Type B pancreatic cell (in vitro differentiated cells): Measurements from ENCODE around the gene PRMT1. TPM values are rescaled to one million over a fixed set of nuclear protein-coding genes. Genes with fewer than 3 reads are reported as not detected.

Experiments
- DNase-seq: peaks from one replicate; pipeline ENCODE4 v3.0.0; 2021; ENCODE audit warnings: mixed read lengths; ENCODE audit not compliant: unreplicated experiment; ENCODE audit errors: extremely low spot score
- H3K27ac Mint-ChIP-seq: 2 replicates; pipeline ENCODE4 v1.8.0; 2021; ENCODE audit warnings: mild to moderate bottlenecking, mixed read lengths
- H3K27me3 Mint-ChIP-seq: 2 replicates; pipeline ENCODE4 v1.8.0; 2021; ENCODE audit warnings: mixed read lengths
- H3K36me3 Mint-ChIP-seq: 2 replicates; pipeline ENCODE4 v1.8.0; 2021; ENCODE audit warnings: mixed read lengths
- H3K4me1 Mint-ChIP-seq: one replicate; pipeline ENCODE4 v1.8.0; 2021; ENCODE audit warnings: mixed read lengths; ENCODE audit not compliant: unreplicated experiment
- H3K4me3 Mint-ChIP-seq: 2 replicates; pipeline ENCODE4 v1.8.0; 2021; ENCODE audit warnings: mild to moderate bottlenecking, mixed read lengths
- H3K9me3 Mint-ChIP-seq: 2 replicates; pipeline ENCODE4 v1.8.0; 2021; ENCODE audit warnings: mixed read lengths
- CTCF ChIP-seq: fragments of 200-600 bp; sonication (generic); conservative IDR thresholded peaks from 2 replicates; pipeline ENCODE4 v1.5.0; 2021; ENCODE audit warnings: antibody characterized with exemption, mild to moderate bottlenecking
- total RNA-seq: library from RNA; stranded (reverse); gene quantifications from 2 replicates; pipeline ENCODE4 v1.2.1, GENCODE V29; 2021; ENCODE audit warnings: low replicate concordance

Gene PRMT1
- total RNA-seq, 1 donor from 2014 or later = 195 TPM

DNA sequence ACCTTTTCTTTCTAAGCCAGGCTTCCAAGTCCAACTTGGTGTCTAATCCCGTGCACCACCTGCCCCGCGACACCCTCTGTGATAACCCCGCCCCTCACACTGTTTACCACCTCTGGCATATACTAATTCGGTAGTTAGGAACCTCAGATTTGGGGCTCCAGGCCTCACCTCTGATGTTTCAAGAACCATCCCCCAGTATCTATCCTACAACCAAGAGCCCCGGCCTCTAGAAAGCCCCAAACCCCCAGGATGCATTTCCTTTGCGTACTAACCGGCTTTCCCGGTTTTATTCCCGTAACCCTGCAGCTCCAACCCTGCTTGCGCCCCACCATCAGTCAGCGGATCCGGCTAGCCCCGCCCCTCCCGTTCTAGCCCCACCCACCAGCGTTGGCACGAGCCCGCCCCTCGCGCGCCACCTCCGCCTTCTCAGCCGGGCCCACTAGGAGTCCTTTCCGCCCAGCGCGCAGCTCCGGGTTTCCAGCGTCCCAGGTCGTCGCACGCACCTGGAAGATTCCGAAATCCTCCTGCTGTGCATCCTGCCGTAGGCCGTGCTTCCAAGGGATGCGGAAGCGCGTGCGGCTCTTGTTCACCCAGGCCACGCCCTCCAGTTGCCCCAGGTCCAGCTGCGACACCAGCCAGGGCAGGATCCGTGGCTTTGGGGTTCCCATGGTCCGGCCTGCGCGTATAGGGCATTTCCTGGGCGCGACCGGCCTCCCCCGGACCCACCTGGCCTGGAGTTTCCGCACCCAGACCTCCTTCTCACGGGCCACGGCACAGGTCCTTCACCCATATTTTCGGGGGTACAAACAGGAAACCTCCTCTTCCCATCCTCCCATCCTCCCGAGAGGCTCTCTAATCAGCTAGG is 12.7 kb upstream of the PRMT1 start:
- H3K4me1 Mint-ChIP-seq = peaks cover 22% of the 10 kb centered on the region
- peak overlapping the region; percentile 97 for H3K27ac Mint-ChIP-seq
- peaks cover 6% of the 10 kb centered on the region for H3K36me3 Mint-ChIP-seq
- H3K4me3 Mint-ChIP-seq = peak overlapping the region; percentile 99
- H3K9me3 Mint-ChIP-seq = no peaks in the 10 kb centered on the region
- no peaks in the 10 kb centered on the region for H3K27me3 Mint-ChIP-seq
- DNase-seq = peak; percentile 88
- peak; percentile 53 for TF ChIP-seq CTCF

DNA sequence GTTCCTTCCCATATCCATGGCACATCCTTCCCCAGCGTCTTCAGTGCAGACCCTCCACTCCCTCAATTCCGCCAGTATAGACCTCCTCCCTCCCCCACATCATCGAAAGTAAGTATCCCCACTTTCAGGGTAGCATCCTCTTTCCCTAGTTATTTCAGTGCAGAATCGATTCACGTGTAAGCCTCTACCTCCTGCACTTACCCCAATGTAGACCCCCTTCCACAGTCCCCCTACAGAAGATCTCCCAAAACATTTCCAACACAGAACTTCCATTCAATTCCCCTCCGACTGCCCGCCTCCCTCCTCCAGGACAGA is 12.1 kb upstream of the PRMT1 start:
- no peak for DNase-seq
- H3K36me3 Mint-ChIP-seq = peaks cover 9% of the 10 kb centered on the region
- TF ChIP-seq CTCF = no peak
- H3K9me3 Mint-ChIP-seq = no peaks in the 10 kb centered on the region
- peak overlapping the region; percentile 97 for H3K27ac Mint-ChIP-seq
- peak overlapping the region; percentile 99 for H3K4me3 Mint-ChIP-seq
- peaks cover 22% of the 10 kb centered on the region for H3K4me1 Mint-ChIP-seq
- H3K27me3 Mint-ChIP-seq = no peaks in the 10 kb centered on the region

GRCh38 chr19:49665351-49666119 is 11.5 kb upstream of the PRMT1 start, which contains the start of the genes BCL2L12 and IRF3:
Gene BCL2L12 (plus strand): TSS chr19:49665933. CDS start chr19:49666693, 760 bp downstream.
Gene IRF3 (minus strand): TSS chr19:49665857. CDS start chr19:49664838, 1,019 bp downstream.
- Mint-ChIP-seq H3K27me3 (no peaks in the 10 kb centered on the region), H3K4me3 (peak within 1 kb of the TSS; percentile 99)

DNA sequence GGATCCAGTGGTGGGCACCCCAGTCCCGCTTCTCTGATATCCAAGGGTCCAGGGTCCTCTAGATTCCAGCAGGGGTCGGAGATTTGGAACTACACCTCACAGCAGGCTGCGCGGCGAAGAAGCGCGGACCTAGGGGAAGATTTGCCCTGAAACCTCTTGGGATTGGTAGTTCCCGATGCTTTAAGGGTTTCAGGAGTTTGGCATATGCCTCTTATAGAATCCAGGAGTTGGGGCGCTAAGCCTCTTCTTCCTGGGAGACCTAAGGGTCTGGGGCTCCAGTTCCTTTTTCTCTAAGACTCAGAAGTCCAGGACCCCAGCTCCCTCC is 11.0 kb upstream of the PRMT1 start:
- no peak for DNase-seq
- Mint-ChIP-seq H3K36me3 (peaks cover 4% of the 10 kb centered on the region), H3K9me3 (no peaks in the 10 kb centered on the region), H3K4me3 (peak overlapping the region; percentile 99), H3K27ac (peak overlapping the region; percentile 97), H3K4me1 (peaks cover 22% of the 10 kb centered on the region), H3K27me3 (no peaks in the 10 kb centered on the region)
- peak; percentile 51 for TF ChIP-seq CTCF

More at GRCh38 chr19:49665351-49666119, 11.5 kb upstream of the PRMT1 start, which contains the start of the genes BCL2L12 and IRF3:
- Mint-ChIP-seq H3K9me3 (no peaks in the 10 kb centered on the region), H3K27ac (peak within 1 kb of the TSS; percentile 97), H3K4me1 (peaks cover 22% of the 10 kb centered on the region), H3K36me3 (peaks cover 4% of the 10 kb centered on the region)
- DNase-seq = peak; percentile 97
- no peak for TF ChIP-seq CTCF

DNA sequence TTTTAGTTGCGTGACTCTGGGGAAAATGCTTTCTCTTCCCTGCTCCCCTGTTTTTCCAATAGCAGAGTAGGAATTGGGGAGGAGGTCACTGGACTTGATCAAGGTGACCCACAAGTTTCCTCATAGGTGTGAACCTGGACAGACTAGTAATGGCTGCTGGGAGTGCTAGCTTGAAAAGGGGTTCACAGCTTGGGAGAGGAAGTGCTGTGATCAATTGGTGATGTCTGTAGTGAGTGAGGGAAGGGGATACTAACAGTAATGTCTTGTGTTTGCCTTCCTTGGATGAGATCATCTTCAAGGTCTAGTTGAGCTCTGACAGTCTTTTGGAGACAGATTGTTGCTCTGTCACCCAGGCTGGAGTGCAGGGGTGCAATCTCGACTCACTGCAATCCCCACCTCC is 9.6 kb upstream of the PRMT1 start:
- no peaks in the 10 kb centered on the region for H3K9me3 Mint-ChIP-seq
- H3K27me3 Mint-ChIP-seq = no peaks in the 10 kb centered on the region
- no peak for TF ChIP-seq CTCF
- H3K36me3 Mint-ChIP-seq = peaks cover 4% of the 10 kb centered on the region
- no peak for DNase-seq
- H3K4me3 Mint-ChIP-seq = peak overlapping the region; percentile 99
- H3K27ac Mint-ChIP-seq = peak overlapping the region; percentile 97
- peaks cover 30% of the 10 kb centered on the region for H3K4me1 Mint-ChIP-seq
